IMR-90 (cell line): Measurements from ENCODE around the gene DIAPH1. TPM values are rescaled to one million over a fixed set of nuclear protein-coding genes. Genes with fewer than 3 reads are reported as not detected.
A peak's percentile ranks its signal among the peaks of the same experiment; 100 is the strongest.

ENCODE experiments used
- ATAC-seq: fragments of 200-7000 bp; cut with Tn5 transposase; 2 replicates; pipeline ENCODE4 v1.9.1; 2020; ENCODE audit warnings: low read depth, mild to moderate bottlenecking, moderate library complexity
- BruUV-seq: library from RNA; stranded (reverse); fragments of 400-500 nt; replicated peaks from 2 replicates; lab custom pipeline; 2021; lab: Mats Ljungman, UMichigan
- CTCF ChIA-PET: fragments of 300-600 bp; formaldehyde crosslinking; extraction: SDS; loops from one replicate; lab custom pipeline; 2021; ENCODE audit warnings: antibody characterized with exemption; lab: Yijun Ruan, JAX
- POLR2A ChIA-PET: fragments of 300-600 bp; sonication (Branson Sonifier 250); formaldehyde crosslinking; loops from one replicate; lab custom pipeline; 2022; ENCODE audit warnings: antibody characterized with exemption; ENCODE audit not compliant: unreplicated experiment; lab: Charles Lee
- DNase-seq: peaks from one replicate; pipeline ENCODE4 v3.0.0; 2013
- H2AFZ ChIP-seq: replicated peaks from 2 replicates; pipeline ENCODE3; 2013; ENCODE audit warnings: low read length, mild to moderate bottlenecking; ENCODE audit not compliant: poor library complexity
- H2AK5ac ChIP-seq: 2 replicates; pipeline ENCODE4 v1.6.1; 2013; ENCODE audit warnings: low read depth, low read length, inconsistent platforms
- H2AK9ac ChIP-seq: replicated peaks from 2 replicates; pipeline ENCODE3; 2013; ENCODE audit warnings: mild to moderate bottlenecking, low read depth, low read length, moderate library complexity; ENCODE audit not compliant: poor library complexity
- H2BK120ac ChIP-seq: 2 replicates; pipeline ENCODE4 v1.6.1; 2013; ENCODE audit warnings: low read depth, low read length, inconsistent platforms
- H2BK15ac ChIP-seq: 3 replicates; pipeline ENCODE4 v1.6.1; 2013; ENCODE audit warnings: low read depth, low read length, inconsistent platforms
- H2BK20ac ChIP-seq: 2 replicates; pipeline ENCODE4 v1.6.1; 2013; ENCODE audit warnings: low read depth, mild to moderate bottlenecking, inconsistent platforms, low read length, moderate library complexity
- H2BK5ac ChIP-seq: 2 replicates; pipeline ENCODE4 v1.6.1; 2013; ENCODE audit warnings: mild to moderate bottlenecking, low read depth, low read length, inconsistent platforms; ENCODE audit not compliant: poor library complexity, severe bottlenecking
- H3K14ac ChIP-seq: replicated peaks from 2 replicates; pipeline ENCODE4 v1.6.1; 2013; ENCODE audit warnings: low read depth, low read length, inconsistent platforms
- H3K18ac ChIP-seq: 2 replicates; pipeline ENCODE4 v1.6.1; 2013; ENCODE audit warnings: low read depth, low read length, control low read depth
- H3K23ac ChIP-seq: 2 replicates; pipeline ENCODE4 v1.6.1; 2013; ENCODE audit warnings: low read depth, low read length, inconsistent platforms
- H3K27ac ChIP-seq: 2 replicates; pipeline ENCODE4 v1.5.1; 2013; ENCODE audit warnings: mild to moderate bottlenecking, control low read depth, low read length; ENCODE audit not compliant: insufficient read depth
- H3K27me3 ChIP-seq: 2 replicates; pipeline ENCODE4 v1.6.1; 2013; ENCODE audit warnings: low read length; ENCODE audit not compliant: control insufficient read depth, insufficient read depth
- H3K36me3 ChIP-seq: 2 replicates; pipeline ENCODE4 v1.6.1; 2013; ENCODE audit warnings: low read length, mixed read lengths; ENCODE audit not compliant: control insufficient read depth, insufficient read depth
- H3K4ac ChIP-seq: 2 replicates; pipeline ENCODE4 v1.6.1; 2013; ENCODE audit warnings: low read depth, low read length, inconsistent platforms
- H3K4me1 ChIP-seq: 2 replicates; pipeline ENCODE4 v1.6.1; 2013; ENCODE audit warnings: low read length, mixed read lengths; ENCODE audit not compliant: control insufficient read depth, insufficient read depth
- H3K4me2 ChIP-seq: 2 replicates; pipeline ENCODE4 v1.6.1; 2013; ENCODE audit warnings: low read depth, mild to moderate bottlenecking, control low read depth, low read length, moderate library complexity
- H3K4me3 ChIP-seq: 2 replicates; pipeline ENCODE4 v1.5.1; 2013; ENCODE audit warnings: low read depth, mild to moderate bottlenecking, control low read depth, low read length, moderate library complexity; ENCODE audit not compliant: insufficient read depth
- H3K56ac ChIP-seq: 2 replicates; pipeline ENCODE4 v1.6.1; 2013; ENCODE audit warnings: low read length, inconsistent platforms; ENCODE audit not compliant: insufficient read depth; ENCODE audit errors: extremely low read depth
- H3K79me1 ChIP-seq, 2 experiments: 2 replicates each; pipeline ENCODE4 v1.6.1; 2013; ENCODE audit warnings: low read length in 2 of 2, inconsistent platforms in 1 of 2, low read depth in 1 of 2
- H3K9ac ChIP-seq: 2 replicates; pipeline ENCODE4 v1.6.1; 2013; ENCODE audit warnings: low read depth, low read length, control low read depth
- H3K9me1 ChIP-seq: 2 replicates; pipeline ENCODE4 v1.6.1; 2013; ENCODE audit warnings: low read length, inconsistent platforms; ENCODE audit not compliant: insufficient read depth
- H3K9me3 ChIP-seq: 2 replicates; pipeline ENCODE4 v1.6.1; 2013; ENCODE audit warnings: low read length; ENCODE audit not compliant: control insufficient read depth, insufficient read depth
- H4K20me1 ChIP-seq: 2 replicates; pipeline ENCODE4 v1.6.1; 2013; ENCODE audit warnings: low read length, inconsistent platforms; ENCODE audit not compliant: insufficient read depth
- H4K5ac ChIP-seq: 2 replicates; pipeline ENCODE4 v1.6.1; 2013; ENCODE audit warnings: mild to moderate bottlenecking, low read depth, low read length, control low read depth
- H4K8ac ChIP-seq, 2 experiments: 2 replicates each; pipeline ENCODE4 v1.6.1; 2013; ENCODE audit warnings: low read depth in 2 of 2, low read length in 2 of 2, control low read depth in 1 of 2, inconsistent platforms in 1 of 2
- H4K91ac ChIP-seq: 2 replicates; pipeline ENCODE4 v1.6.1; 2013; ENCODE audit warnings: low read depth, low read length, inconsistent platforms; ENCODE audit not compliant: insufficient read depth
- BHLHE40 ChIP-seq: fragments of 150-350 bp; IDR thresholded peaks from 2 replicates; pipeline ENCODE4 v1.6.1; 2016; ENCODE audit warnings: mild to moderate bottlenecking, low read depth, low read length
- CHD1 ChIP-seq: IDR thresholded peaks from 2 replicates; pipeline ENCODE4 v1.6.1; 2012; ENCODE audit warnings: low read depth, low read length, improper control_type of control experiment
- CTCF ChIP-seq: conservative IDR thresholded peaks from 2 replicates; pipeline ENCODE4 v1.5.1; 2012; ENCODE audit warnings: mild to moderate bottlenecking, low read depth, low read length, improper control_type of control experiment
- MAZ ChIP-seq: IDR thresholded peaks from 2 replicates; pipeline ENCODE4 v1.6.1; 2012; ENCODE audit warnings: low read depth, mild to moderate bottlenecking, low read length, improper control_type of control experiment, moderate library complexity, borderline replicate concordance
- MXI1 ChIP-seq: IDR thresholded peaks from 2 replicates; pipeline ENCODE4 v1.6.1; 2012; ENCODE audit warnings: low read depth, mild to moderate bottlenecking, low read length, moderate library complexity, borderline replicate concordance
- NFE2L2 ChIP-seq: fragments of 150-350 bp; IDR thresholded peaks from 2 replicates; pipeline ENCODE4 v1.6.1; 2016; ENCODE audit warnings: low read depth, mild to moderate bottlenecking, low read length
- RAD21 ChIP-seq: IDR thresholded peaks from 2 replicates; pipeline ENCODE4 v1.6.1; 2012; ENCODE audit warnings: low read length, improper control_type of control experiment
- SMC3 ChIP-seq: fragments of 150-350 bp; IDR thresholded peaks from 2 replicates; pipeline ENCODE4 v1.6.1; 2016; ENCODE audit warnings: low read depth, mild to moderate bottlenecking, antibody characterized with exemption, low read length, moderate library complexity
- USF2 ChIP-seq: fragments of 150-350 bp; IDR thresholded peaks from 2 replicates; pipeline ENCODE4 v1.6.1; 2017; ENCODE audit warnings: mild to moderate bottlenecking, antibody characterized with exemption, low read length, low read depth
- WGBS, 2 experiments: methylation state at CpG; one replicate each; pipeline versions ENCODE4 v1.1.5 to v1.1.7; 2013; ENCODE audit warnings: missing lambda C conversion rate in 2 of 2; ENCODE audit not compliant: insufficient read length in 1 of 2; ENCODE audit errors: extremely low coverage in 2 of 2; 5-methylcytosine and 5-hydroxymethylcytosine counted together
- dilution Hi-C: fragments of 300-500 bp; cut with HindIII; formaldehyde crosslinking; loops from one replicate; pipeline ENCODE4 v1.14.3; 2018; ENCODE audit warnings: low sequenced_read_pairs; ENCODE audit not compliant: unreplicated experiment
- in situ Hi-C: fragments of 300-500 bp; cut with MboI; formaldehyde crosslinking; loops from 3 replicates; pipeline ENCODE4 v1.14.3; 2019; ENCODE audit warnings: low sequenced_read_pairs, inconsistent platforms, mixed read lengths
- intact Hi-C: fragments of 100-400 bp; cut with micrococcal nuclease; formaldehyde crosslinking; loops from 2 replicates; pipeline ENCODE4 v1.10.0; 2022
- polyA plus RNA-seq, 3 experiments: library from polyadenylated mRNA; depleted of rRNA; stranded (reverse); fragments of >200 nt; gene quantifications; 2 replicates each; pipeline ENCODE4 v1.2.3, GENCODE V29; 2012; ENCODE audit warnings: low replicate concordance in 1 of 3
- total RNA-seq: library from RNA; depleted of rRNA; stranded (reverse); fragments of >200 nt; gene quantifications from 2 replicates; pipeline ENCODE4 v1.2.3, GENCODE V29; 2012

Gene DIAPH1
- total and polyA plus RNA-seq, 2 of the 4 experiments (the other 2 are of a cell fraction): 12.0 to 37.4 TPM

- Histone ChIP-seq H4K8ac (no peak overlapping the region), H3K4me3 (peak overlapping the region; percentile 97), H3K4ac (no peak overlapping the region), H2BK5ac (no peak overlapping the region), H2BK120ac (no peak overlapping the region), H2BK15ac (no peak overlapping the region), H4K20me1 (peaks cover 27% of the 10 kb centered on the region), H3K18ac (no peak overlapping the region), H4K5ac (no peak overlapping the region), H3K56ac (no peak overlapping the region), H2AK9ac (peak overlapping the region; percentile 74), H3K4me2 (peak overlapping the region; percentile 70), H2AK5ac (no peak overlapping the region), H2AFZ (peak overlapping the region; percentile 97), H3K9ac (no peak overlapping the region), H3K23ac (no peak overlapping the region), H3K27me3 (no peaks in the 10 kb centered on the region), H3K4me1 (peaks cover 12% of the 10 kb centered on the region), H3K9me1 (peaks cover 28% of the 10 kb centered on the region), H4K91ac (no peak overlapping the region; the same call in 1 of the 2 replicates), H3K79me1 (peaks cover 20 to 43% of the 10 kb centered on the region in 2 experiments), H3K27ac (no peak overlapping the region), H3K9me3 (no peaks in the 10 kb centered on the region), H3K36me3 (peaks cover 11% of the 10 kb centered on the region), H2BK20ac (no peak overlapping the region), H3K14ac (no peak overlapping the region)
- TF ChIP-seq SMC3: no peak
- peak; percentile 46; the same call in 1 of the 2 replicates for TF ChIP-seq BHLHE40
- peak; percentile 55; the same call in 1 of the 2 replicates for TF ChIP-seq MXI1
- no peak for TF ChIP-seq CHD1
- TF ChIP-seq MAZ: peak; percentile 24; the same call in 1 of the 2 replicates
- 0 out of 2 replicates have a peak, but pooled peaks have one; percentile 18 for TF ChIP-seq RAD21
- peak; percentile 34 for TF ChIP-seq CTCF
- no peak for TF ChIP-seq USF2
- no peak for TF ChIP-seq NFE2L2
- dilution Hi-C loops: no loop called here
- no TSS peak for BruUV-seq
- intact Hi-C loops: loop anchor here (2.0 kb wide), 1 partner anchor 45 kb away; no protein-coding TSS in a partner anchor
- ChIA-PET POLR2A (no interaction called here), CTCF (interaction anchor here (0.7 to 0.8 kb wide), 2 partner anchors 46 to 74 kb away, joined by 3 read pairs; no protein-coding TSS in a partner anchor)
- ATAC-seq: peak; percentile 13
- WGBS, 2 experiments: 5% methylated on average over 11 of the region's 40 CpGs; no CpG with 5 or more reads in 1 of the 2 experiments
- in situ Hi-C loops: no loop called here
- DNase-seq: peak; percentile 37
These were observed 19.1 kb upstream of the DIAPH1 start for GRCh38 chr5:141637767-141638419.
